ENCODE data around the gene TMEM181.

The TMEM181 gene

GRCh38 chr6:158543606-158544185 is 16.2 kb upstream of the TMEM181 start:
- no peak overlapping the region for H3K9ac ChIP-seq (ENCODE audit: low read length)
- no peaks in the 10 kb centered on the region for H3K36me3 ChIP-seq (ENCODE audit: low read length)
- H3K27ac ChIP-seq (ENCODE audit: low read depth, low read length) = no peak overlapping the region
- H3K9me2 ChIP-seq (replicated peaks; ENCODE audit: insufficient read depth, low read length) = no peaks in the 10 kb centered on the region
- no peaks in the 10 kb centered on the region for H3K9me3 ChIP-seq (ENCODE audit: insufficient read depth, low read length)
- no peak overlapping the region for H3K4me2 ChIP-seq (ENCODE audit: low read depth, low read length, poor library complexity, severe bottlenecking)
- TF ChIP-seq CTCF (IDR thresholded peaks at IDR 0.05; ENCODE audit: insufficient read depth, low read length, poor library complexity, severe bottlenecking) (no peak), EZH2phosphoT487 (conservative IDR thresholded peaks at IDR 0.05; ENCODE audit: low read length) (no peak)
- no peak overlapping the region for H3K4me3 ChIP-seq (ENCODE audit: insufficient read depth, low read length, poor library complexity, severe bottlenecking)
- H3F3A ChIP-seq (ENCODE audit: insufficient read depth) = no peaks in the 10 kb centered on the region
- H2AFZ ChIP-seq (ENCODE audit: low read depth, low read length, severe bottlenecking) = no peak overlapping the region
- H3K79me2 ChIP-seq (ENCODE audit: insufficient read depth, low read length) = no peaks in the 10 kb centered on the region
- no peaks in the 10 kb centered on the region for H3K27me3 ChIP-seq (ENCODE audit: low read length)
- no peaks in the 10 kb centered on the region for H4K20me1 ChIP-seq (ENCODE audit: low read depth, low read length)

- Histone ChIP-seq H3K9me2 (replicated peaks; ENCODE audit: insufficient read depth, low read length) (no peaks in the 10 kb centered on the region), H4K20me1 (ENCODE audit: low read depth, low read length) (no peaks in the 10 kb centered on the region), H3K27me3 (ENCODE audit: low read length) (no peaks in the 10 kb centered on the region), H3K4me3 (ENCODE audit: insufficient read depth, low read length, poor library complexity, severe bottlenecking) (no peak overlapping the region), H3K9ac (ENCODE audit: low read length) (no peak overlapping the region), H3K36me3 (ENCODE audit: low read length) (no peaks in the 10 kb centered on the region), H3K27ac (ENCODE audit: low read depth, low read length) (no peak overlapping the region), H3K79me2 (ENCODE audit: insufficient read depth, low read length) (no peaks in the 10 kb centered on the region), H3K9me3 (ENCODE audit: insufficient read depth, low read length) (no peaks in the 10 kb centered on the region), H3F3A (ENCODE audit: insufficient read depth) (no peaks in the 10 kb centered on the region), H3K4me2 (ENCODE audit: low read depth, low read length, poor library complexity, severe bottlenecking) (no peak overlapping the region), H2AFZ (ENCODE audit: low read depth, low read length, severe bottlenecking) (no peak overlapping the region)
- TF ChIP-seq CTCF (IDR thresholded peaks at IDR 0.05; ENCODE audit: insufficient read depth, low read length, poor library complexity, severe bottlenecking) (no peak), EZH2phosphoT487 (conservative IDR thresholded peaks at IDR 0.05; ENCODE audit: low read length) (no peak)
Measured at GRCh38 chr6:158544428-158544827, 15.5 kb upstream of the TMEM181 start.

- Histone ChIP-seq H3F3A (ENCODE audit: insufficient read depth) (no peaks in the 10 kb centered on the region), H3K4me2 (ENCODE audit: low read depth, low read length, poor library complexity, severe bottlenecking) (no peak overlapping the region), H3K27me3 (ENCODE audit: low read length) (no peaks in the 10 kb centered on the region), H4K20me1 (ENCODE audit: low read depth, low read length) (no peaks in the 10 kb centered on the region), H3K9me2 (replicated peaks; ENCODE audit: insufficient read depth, low read length) (no peaks in the 10 kb centered on the region), H3K27ac (ENCODE audit: low read depth, low read length) (no peak overlapping the region), H3K79me2 (ENCODE audit: insufficient read depth, low read length) (no peaks in the 10 kb centered on the region), H3K9ac (ENCODE audit: low read length) (no peak overlapping the region), H3K36me3 (ENCODE audit: low read length) (no peaks in the 10 kb centered on the region), H3K9me3 (ENCODE audit: insufficient read depth, low read length) (no peaks in the 10 kb centered on the region), H3K4me3 (ENCODE audit: insufficient read depth, low read length, poor library complexity, severe bottlenecking) (no peak overlapping the region), H2AFZ (ENCODE audit: low read depth, low read length, severe bottlenecking) (no peak overlapping the region)
- no peak for TF ChIP-seq CTCF (IDR thresholded peaks at IDR 0.05; ENCODE audit: insufficient read depth, low read length, poor library complexity, severe bottlenecking)
- no peak for TF ChIP-seq EZH2phosphoT487 (conservative IDR thresholded peaks at IDR 0.05; ENCODE audit: low read length)
Measured at GRCh38 chr6:158545043-158545966, 14.6 kb upstream of the TMEM181 start.

Data from SU-DHL-6 (cell line).